Occipital lobe (tissue), 2 donors: ENCODE data around the gene TRIM62. TPM values are rescaled to one million over a fixed set of nuclear protein-coding genes. Genes with fewer than 3 reads are reported as not detected.

Experiments
- DNase-seq: peaks from one replicate; lab custom pipeline; 2025; lab: John Stamatoyannopoulos, UW
- total RNA-seq: library from RNA; depleted of rRNA; stranded (reverse); fragments of >200 nt; gene quantifications from one replicate; pipeline ENCODE4 v1.2.3, GENCODE V29; 2014

Gene TRIM62
- total RNA-seq, 1 donor from 2014 or later, result 2.7 TPM

DNA sequence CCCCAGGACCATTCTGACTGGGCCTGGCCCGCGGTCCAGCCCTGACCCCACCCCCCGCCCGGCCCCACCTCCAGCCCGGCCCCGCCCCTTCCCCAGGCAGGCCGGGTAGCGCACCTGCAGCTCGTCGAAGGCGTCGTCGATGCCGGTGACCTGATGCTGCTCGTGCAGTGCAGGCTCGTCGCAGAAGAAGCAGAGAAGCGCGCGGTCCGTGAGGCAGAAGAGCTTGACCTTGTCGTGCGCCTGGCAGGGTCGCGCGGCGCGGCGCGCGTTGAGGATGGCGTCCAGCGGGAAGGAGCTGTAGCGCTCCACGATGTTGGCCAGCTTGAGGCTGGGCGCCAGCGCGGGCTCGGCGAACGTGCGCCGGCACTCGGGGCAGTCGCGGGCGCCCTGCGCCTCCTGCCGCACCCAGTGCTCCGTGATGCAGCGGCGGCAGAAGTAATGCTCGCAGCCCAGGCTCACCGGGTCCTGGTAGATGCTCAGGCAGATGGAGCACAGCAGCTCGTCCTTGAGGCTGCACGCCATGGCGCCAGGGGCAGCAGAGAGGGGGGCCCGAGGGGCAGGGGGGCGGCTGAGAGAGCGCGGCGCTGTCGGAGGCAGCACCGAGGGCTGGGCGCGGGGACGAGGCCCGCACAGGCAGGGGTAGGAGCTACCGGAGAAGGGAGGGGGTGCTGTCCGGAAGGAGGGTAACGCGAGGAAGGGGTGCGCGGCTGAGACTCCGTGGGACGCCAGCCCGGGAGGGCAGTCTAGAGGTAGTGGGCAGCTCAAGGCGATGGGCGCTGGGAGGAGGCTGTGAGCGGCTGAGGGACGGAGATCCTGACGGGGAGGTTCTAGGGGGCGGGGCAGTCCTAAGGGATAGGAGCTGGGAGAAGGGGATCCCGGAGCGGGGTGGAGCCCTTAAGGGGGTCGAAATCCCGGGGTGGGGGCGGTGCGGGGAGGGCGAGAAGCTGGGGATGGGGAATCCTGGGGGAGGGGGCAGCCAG lies 642 bp downstream of the TRIM62 start:
- DNase-seq, result peak; percentile 80

DNA sequence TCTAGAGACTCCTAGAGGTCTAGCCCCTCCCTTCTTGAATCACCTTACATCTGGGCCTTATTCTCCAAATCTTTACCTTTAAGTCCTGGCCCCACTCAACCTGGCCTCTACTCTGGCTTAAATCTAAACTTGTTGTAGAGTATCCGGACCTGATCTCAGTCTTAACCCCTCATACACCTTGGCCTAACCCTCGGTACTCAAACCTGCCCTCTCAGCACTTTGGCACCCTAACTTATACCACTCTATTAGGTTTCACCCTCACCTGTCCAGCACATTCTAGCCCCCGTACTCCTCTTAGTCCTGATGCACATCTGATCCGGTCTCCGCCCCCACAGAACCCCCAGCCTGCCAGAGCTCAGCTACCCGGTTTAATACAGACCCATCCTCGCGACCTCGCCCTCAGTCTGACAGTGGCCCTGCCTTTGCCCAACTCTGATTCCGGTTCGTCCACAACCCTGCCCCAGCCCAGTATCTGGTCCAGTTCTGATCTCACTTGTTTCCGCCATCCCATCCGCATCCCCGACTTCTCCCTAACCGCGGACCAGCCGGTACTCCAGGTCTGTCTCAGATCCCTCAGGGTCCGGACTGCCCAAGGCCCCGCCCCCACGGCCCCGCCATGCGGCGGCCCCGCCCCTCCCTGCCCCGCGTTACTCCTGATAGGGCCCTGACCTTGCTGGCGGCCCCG lies 1.5 kb downstream of the TRIM62 start:
- DNase-seq, result no peak

DNA sequence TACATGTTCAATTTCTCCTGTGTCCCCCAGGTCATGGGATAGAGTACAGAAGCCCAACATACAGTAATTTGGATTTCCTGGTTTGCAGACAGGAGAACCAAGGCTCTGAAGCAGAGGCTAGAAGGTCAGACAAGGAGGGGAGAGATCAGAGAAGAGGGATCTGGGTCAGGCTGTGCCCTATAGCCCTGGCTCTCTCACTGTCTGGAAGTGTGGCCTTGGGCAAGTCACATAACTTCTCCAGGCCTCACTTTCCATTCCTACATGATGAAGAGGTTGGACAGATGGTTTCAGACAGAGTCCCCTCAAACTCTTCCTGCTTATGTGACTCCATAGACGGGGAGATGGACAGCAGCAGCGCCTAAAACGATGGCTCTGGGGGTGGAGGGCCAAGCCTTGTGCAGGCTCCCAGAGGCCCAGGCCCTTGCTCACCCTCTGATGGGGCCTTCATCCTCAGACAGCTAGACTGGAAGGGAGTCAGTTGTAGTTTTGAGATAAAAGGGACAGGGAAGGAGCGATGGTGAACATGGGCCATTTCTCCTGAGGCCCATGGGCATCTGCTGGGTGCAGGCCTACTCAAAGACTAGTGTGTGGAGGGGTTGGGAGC lies 2.9 kb downstream of the TRIM62 start:
- no peak for DNase-seq

DNA sequence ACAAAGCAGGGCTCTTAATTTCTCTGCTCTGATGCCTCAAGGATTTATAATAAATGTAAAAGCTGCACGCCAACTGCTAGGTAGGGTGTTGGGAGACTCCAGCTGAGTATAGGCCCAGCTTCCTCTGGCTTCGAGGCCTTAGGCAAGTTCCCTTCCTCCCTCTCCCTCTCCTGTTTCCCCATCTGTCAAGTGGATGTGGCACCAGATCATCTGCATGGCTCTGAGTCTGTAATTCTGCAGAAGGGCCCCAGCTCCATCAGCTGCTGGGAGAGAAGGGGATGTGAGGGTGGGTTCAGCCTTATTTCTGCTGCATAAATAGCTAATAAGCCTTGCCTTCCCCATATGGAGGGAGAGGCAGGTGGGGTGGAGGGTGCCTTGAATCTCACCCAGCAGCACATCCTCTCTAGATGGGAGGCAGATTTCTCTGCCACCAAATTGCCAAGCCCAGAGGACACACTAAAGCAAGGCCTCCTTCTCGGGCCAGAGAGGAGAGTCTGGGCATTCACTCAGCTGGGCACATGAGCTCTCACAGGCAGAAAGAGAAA lies 3.8 kb downstream of the TRIM62 start:
- DNase-seq, result no peak

DNA sequence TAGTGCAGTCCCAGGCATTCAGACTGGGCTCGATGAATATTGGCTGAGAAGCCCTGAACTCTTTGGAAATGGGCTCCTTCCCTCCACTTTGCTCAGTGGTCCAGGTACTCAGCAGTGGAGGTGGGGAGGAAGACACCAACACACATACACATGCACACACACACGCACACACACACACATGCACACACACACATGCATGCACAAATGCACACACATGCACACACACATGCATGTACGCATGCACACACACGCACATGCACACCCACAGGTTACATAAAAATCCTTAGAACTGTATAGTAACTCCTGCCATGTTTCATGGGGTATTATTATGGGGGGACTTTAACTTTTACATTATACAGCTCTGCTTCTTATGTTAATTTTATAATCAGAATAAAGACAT lies 5.0 kb downstream of the TRIM62 start:
- no peak for DNase-seq

DNA sequence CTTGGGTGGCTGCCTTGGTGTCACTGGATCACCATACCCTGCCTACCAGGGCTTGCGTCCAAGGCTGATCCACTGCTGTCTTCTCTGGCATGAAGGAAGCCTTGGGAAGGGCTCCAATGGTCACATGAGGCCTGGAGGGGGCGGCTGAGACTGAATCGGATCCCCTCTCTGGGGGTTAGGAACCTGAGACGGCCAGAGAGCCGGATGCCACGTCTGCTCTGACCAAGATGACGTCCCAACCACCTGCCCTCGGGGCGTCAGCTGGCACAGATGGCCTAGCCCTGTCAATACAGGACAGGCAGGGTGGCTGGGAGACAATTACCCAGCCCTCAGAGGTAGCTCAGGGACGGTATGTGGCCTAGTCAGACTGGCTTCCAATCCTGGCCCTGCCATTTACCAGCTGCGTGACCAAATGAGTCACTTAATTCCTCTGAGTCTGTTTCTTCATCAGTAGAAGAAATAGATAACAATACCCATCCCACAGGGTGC lies 5.4 kb downstream of the TRIM62 start:
- DNase-seq, result no peak

DNA sequence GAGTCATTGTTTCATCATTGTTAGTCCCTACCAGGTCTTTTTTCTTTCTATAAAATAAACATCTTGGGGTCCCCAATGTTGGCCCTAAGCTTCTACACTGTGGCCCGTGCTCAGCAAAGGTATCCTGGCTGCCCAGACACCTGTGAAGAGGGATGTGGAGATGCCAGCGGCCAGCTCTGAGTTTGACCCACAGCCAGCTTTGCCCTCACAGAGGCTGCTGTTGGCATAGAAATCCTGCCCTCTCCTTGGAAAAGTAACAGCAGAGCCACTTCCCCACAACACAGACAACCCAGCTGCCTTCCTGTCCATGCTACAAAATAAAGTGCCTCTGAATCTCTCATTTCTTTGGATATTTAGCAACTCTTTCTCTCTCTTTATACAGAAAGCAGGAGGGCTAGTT lies 6.0 kb downstream of the TRIM62 start:
- no peak for DNase-seq

DNA sequence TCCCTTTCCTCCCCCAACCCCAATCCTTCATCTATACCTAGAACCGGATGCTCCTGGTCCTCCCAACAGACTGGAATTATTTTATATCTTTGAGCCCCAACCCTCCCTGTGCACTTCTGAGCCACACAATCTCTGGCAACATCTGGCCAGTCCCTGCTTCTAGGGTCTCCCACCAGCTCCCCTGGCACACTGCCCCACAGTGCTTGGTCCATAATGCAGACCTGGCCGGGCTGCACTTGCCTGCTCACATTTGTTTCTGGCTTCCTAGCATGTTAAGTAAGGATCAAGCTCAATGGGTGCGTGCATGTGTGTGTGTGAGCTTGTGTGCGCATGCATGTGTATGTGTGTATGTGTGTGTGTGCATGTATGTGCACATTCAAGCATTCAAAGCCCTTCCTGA lies 8.8 kb downstream of the TRIM62 start:
- DNase-seq, result no peak

DNA sequence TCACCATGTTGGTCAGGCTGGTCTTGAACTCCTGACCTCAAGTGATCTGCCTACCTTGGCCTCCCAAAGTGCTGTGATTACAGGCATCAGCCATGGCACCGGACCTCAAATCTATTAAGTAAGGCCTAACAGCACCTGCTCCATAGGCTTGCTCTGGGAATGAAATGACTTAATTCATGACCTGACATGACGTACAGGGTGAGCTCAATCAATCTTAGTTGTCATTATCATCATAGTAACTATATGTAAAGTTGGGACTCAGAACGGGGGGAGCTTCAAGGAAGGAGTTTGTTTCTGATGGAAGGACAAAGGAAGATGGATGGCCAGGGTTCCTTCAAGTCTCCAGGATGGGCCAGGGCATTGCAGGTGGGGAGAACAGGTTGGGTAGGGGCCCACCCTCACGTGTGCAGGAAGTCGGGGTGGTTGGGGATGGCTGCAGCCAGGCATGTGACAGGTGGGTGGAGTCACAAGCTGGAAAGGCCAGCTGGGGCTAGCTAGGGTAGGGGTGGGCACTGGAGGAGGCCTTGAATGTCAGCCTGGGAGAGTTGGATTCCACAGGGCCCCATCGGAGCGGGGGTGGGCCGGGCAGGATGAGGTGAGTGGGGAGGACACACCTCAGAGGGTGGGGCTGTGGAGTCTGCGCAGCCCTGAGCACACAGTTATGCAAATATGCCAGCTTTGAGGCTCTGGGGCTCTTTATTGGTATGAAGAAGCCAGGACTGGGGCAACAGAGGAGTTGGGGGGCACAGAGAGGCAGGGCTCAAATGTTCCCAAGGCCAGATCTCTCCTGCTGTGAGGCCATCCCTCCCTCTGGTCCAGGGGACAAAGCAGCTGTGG lies 9.6 kb downstream of the TRIM62 start:
- DNase-seq, result no peak

DNA sequence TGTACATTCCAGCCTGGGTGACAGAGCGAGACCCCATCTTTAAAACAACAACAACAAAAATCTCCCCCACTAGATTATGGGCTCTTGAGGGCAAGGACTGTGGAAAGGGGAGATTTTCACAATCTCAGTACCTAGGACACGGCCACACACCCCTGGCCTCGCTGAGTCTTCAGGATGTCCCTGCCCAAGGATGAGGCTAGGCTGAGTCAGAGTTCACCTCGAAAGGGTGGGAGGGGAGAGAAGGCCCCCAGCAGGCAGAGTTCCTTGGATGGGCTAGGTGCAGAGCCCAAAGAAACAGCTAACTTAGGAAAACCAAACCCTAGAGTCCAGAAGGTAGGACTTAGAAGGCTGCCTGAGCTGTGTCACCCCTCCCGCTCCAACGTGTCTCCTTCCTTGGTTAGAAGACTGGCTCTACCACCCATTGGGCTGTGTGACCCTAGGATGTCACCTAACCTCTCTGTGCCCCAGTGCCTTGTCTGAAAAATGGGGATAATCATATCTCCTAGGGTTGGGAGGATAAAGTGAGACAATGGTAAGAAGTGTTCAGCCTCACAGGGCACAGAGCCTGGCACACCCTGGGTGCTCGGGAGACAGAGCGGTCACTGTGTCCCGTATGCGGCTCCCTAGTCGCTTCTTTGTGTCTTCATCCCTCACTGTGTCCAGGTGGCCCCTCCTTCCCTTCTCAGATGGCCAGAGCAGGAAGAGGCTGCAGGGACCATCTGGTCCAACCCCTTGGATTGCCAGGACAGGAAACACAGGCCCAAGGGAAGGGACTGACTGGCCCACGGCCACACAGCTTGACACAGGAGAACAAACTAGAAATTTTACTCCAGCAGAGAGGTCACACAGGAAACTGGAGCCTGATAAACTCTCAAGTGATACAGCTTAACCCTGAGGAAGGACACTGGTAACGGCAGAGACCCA lies 11.2 kb downstream of the TRIM62 start:
- DNase-seq, result peak; percentile 19

DNA sequence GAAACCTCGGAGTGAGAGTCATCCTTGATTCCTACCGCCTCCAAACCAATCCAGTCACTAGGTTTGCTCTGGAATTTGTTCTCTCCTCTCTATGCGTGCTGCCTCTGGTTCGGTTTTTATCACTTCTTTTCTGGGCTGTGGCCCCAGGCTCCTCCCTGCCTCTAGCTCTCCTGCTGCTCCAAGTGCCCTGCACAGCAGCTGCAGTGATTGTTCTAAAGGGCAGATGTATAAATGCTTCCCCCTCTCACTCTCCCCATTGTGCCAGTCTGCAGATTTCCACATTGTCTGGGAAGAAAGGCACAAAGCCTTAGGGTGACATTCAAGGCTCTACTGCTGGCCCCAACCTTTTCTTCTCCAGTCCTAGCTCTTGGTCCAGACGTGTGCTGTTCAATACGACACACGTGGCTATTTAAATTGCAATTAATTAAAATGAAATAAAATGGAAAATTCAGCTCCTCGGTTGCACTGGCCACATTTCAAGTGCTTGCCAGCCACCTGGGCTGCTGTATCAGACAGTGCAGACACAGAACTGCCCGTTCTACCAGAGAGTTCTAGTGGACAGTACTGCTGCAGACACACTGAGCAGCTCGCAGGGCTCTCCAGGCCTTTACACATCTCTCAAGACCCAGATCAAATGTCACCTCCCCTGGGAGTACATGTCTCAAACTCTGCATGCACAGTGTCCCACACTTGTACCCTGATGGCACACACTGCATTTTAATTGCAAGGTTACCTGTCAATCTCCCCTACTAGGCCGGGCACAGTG lies 12.4 kb downstream of the TRIM62 start:
- peak; percentile 18 for DNase-seq

DNA sequence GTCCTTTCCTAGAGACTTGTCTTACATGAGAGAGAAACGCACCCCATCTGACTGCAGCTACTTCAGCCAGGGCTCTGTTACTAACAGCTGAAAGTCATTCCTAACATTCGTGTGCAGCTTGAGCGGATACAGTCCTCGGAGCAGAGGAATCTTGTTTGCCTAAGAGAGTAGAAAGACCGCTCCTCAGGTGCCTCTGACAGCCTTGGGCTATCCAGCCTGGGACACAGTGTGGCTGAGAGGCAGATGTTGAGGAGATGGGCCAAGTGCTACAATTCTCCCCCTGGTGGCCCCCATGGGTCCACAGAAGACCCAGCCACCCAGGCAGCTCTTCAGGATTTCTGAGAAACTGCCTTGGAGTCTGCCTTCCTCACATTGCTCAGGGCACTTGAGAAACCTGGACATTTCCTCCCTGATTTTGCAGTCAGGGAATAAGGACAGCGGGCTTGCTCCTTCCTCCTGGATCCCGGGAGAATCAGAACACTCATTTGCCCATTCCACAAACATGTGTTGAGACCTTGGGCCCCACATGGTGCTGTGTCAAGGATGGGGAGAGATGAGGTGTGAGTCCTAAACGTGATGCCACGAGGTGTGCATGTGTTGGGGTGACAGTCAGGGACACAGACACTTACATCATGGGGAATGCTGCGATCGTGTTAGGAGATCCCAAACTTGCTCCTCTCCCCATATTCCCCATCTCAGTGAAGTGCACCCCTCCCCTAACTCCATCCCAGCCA lies 13.1 kb downstream of the TRIM62 start:
- DNase-seq, result no peak

DNA sequence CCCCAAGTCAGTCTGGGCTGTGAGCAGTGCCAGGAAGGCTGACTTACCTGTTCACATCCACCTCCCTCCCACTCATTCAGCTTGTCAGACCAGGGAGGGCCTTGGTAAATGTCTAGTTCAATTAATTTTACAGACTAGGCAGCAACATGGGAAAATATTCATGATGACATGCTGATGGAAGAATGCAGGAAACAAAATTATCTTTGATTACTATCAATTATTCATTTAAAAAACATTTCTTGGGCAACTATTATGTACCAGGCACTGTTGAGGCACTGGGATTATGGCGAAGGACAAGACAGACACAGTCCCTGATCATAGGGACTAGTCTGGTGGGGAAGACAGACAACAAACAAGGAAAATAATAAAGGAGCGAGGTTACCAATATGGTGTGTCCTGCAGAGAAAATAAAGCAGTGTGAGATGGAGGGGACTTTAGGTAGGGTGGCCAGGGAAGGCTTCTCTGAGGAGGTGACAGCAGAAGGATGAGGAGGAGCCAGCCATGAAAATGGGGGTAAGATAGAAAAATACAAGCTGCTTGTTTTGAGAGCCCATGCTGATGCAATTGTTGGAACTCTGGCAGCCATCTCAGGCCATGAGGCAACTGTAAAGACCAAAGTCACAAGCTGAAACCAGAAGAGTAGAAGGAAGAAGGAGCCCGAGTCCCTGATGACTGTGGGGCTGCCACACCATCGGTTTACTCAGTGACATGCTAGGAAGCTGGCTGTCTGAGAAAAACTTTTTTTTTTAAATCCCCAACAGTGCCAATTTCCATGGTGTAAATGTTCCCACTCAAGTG lies 14.0 kb downstream of the TRIM62 start:
- DNase-seq, result no peak

DNA sequence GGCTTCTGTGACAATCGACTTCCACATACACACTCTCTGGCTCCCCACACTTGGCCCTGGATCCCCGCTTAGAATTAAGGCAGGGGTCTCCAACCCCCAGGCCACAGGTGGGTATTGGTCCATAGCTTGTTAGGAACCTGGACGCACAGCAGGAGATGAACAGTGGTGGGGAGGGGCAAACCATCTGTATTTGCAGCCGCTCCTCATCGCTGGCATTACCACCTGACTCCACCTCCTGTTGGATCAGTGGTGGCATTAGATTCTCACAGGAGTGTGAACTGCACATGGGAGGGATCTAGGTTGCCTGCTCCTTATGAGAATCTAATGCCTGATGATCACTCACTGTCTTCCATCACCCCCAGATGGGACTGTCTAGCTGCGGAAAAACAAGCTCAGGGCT lies 16.0 kb downstream of the TRIM62 start:
- no peak for DNase-seq

DNA sequence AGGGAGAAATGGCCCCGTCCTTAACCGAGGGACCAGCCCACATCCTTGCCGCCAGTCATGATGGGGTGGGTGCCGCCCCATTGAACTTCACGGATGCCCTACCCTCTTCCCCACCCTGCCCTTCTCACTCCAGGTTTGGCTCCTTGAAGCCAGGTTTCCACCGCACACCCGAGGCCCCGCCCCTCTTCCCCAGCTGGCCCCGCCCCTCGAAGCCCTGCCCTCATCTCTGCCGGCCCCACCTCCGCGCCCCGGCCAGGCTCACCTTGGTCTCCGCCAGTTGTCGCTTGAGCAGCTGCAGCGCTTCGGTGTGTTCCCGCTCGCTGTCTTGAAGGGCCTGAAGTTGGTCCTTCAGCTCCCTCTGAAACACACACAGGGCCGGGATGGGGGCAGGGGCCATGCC lies 16.6 kb downstream of the TRIM62 start:
- DNase-seq, result no peak

DNA sequence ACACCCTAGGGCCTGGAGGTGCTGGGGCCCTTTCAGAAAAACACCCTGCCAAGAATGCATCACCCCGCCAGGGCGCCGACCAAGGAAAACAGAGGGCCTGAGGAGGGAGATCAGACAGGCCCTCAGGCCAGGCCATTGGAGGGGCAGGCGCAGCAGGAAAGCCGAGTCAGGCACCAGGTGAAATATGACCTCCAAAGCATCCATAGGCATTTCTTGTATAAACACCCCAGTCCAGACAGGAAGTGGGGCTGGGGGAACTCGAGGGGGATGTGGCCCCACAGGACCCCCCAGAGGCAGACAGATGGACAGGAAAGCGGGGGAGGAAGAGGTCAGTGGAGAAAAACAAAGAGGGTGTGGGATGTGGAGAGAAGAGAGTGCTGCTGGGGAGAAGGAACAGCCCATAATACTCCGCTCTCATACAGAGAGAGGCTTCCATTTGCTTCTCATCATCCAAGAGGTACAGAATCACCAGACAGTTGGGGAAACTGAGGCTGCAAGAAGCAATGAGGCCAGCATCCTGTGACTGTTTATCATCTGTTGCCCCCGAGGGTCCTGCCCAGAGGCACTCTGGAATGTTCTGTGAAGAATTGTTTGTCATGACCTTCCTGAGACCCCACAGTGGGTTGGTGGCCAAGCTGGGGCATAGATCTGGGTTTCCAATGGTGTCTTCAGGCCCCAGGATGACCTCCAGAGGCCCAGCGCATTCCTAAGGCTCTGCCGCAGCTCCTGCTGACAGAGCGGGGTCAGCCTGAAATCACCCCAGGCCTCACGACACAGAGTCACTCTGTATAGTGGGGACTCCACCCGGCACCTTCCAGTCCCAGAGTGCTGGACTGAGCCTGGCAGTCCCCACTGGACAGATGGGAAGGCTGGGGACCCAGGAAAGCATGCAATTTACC lies 18.0 kb downstream of the TRIM62 start:
- DNase-seq, result no peak

DNA sequence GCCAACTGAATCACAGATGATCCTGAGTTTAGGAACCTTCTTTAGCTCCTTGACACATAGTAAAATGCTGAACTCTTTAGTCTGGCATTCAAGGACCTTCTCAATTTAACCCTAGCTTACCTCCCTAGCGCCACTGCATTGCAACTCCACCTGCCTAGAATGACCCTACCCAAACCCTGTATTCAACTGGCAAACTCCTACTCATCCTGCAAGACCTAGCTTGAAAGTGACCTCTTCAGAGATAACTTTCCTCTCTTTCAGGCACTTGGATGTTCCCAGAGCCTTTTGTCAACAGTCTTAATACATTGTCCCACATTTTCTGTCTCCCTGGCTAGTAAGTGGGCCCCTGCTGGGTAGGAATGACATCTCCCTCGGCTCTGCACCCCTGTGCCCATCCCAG lies 19.7 kb downstream of the TRIM62 start:
- DNase-seq, result no peak
